H1 (cell line): Measurements from ENCODE around the gene PDZD4. TPM values are rescaled to one million over a fixed set of nuclear protein-coding genes. Genes with fewer than 3 reads are reported as not detected.

ENCODE experiments used
- CTCF ChIA-PET: fragments of 300-600 bp; sonication (Branson Sonifier 250); formaldehyde crosslinking; loops from one replicate; lab custom pipeline; 2021; ENCODE audit not compliant: partially characterized antibody; lab: Charles Lee
- POLR2A ChIA-PET: fragments of 300-600 bp; sonication (Branson Sonifier 250); formaldehyde crosslinking; loops from one replicate; lab custom pipeline; 2021; ENCODE audit warnings: inconsistent platforms; ENCODE audit not compliant: partially characterized antibody; lab: Charles Lee
- DNase-seq, 2 experiments: peaks; one replicate each; pipeline versions ENCODE4 v3.0.0 to v3.0.0-alpha.2; 2010 to 2022; ENCODE audit warnings: low spot score in 2 of 2, low read depth in 1 of 2, mixed read lengths in 1 of 2
- FAIRE-seq: peaks from 2 replicates; lab custom pipeline; 2011; peaks lifted over from hg19 to GRCh38; lab: Jason Lieb, UNC
- H2AFZ ChIP-seq: 2 replicates; pipeline ENCODE4 v1.8.1; 2012; ENCODE audit warnings: low read length, inconsistent platforms
- H2AK5ac ChIP-seq: 2 replicates; pipeline ENCODE4 v1.6.1; 2013; ENCODE audit warnings: low read depth, low read length
- H2BK120ac ChIP-seq: replicated peaks from 2 replicates; pipeline ENCODE3; 2013; ENCODE audit warnings: low read depth, low read length, inconsistent platforms
- H2BK12ac ChIP-seq: 2 replicates; pipeline ENCODE4 v1.6.1; 2013; ENCODE audit warnings: low read depth, low read length
- H2BK15ac ChIP-seq: 2 replicates; pipeline ENCODE4 v1.6.1; 2013; ENCODE audit warnings: low read length
- H2BK20ac ChIP-seq: 2 replicates; pipeline ENCODE4 v1.6.1; 2013; ENCODE audit warnings: low read length
- H2BK5ac ChIP-seq: 2 replicates; pipeline ENCODE4 v1.6.1; 2013; ENCODE audit warnings: low read depth, low read length
- H3K14ac ChIP-seq: 2 replicates; pipeline ENCODE4 v1.6.1; 2013; ENCODE audit warnings: inconsistent platforms; ENCODE audit not compliant: insufficient read length
- H3K18ac ChIP-seq: 2 replicates; pipeline ENCODE4 v1.6.1; 2013; ENCODE audit warnings: low read length; ENCODE audit errors: extremely low read depth
- H3K23ac ChIP-seq: 2 replicates; pipeline ENCODE4 v1.6.1; 2013; ENCODE audit warnings: inconsistent platforms; ENCODE audit not compliant: insufficient read length
- H3K23me2 ChIP-seq: 2 replicates; pipeline ENCODE4 v1.6.1; 2013; ENCODE audit warnings: low read depth, low read length
- H3K27ac ChIP-seq: 2 replicates; pipeline ENCODE4 v1.6.1; 2011; ENCODE audit warnings: low read depth, low read length, inconsistent platforms
- H3K27me3 ChIP-seq, 4 experiments: replicated peaks in 1 of 4; 1 replicate in 1 of 4; 2 replicates in 3 of 4; pipeline versions ENCODE4 v1.6.1 to v1.8.1; 2011 to 2013; ENCODE audit warnings: low read length in 3 of 4, mild to moderate bottlenecking in 3 of 4, inconsistent platforms in 2 of 4, mixed read lengths in 2 of 4, moderate library complexity in 1 of 4; ENCODE audit not compliant: control insufficient read depth in 3 of 4, insufficient read depth in 3 of 4; ENCODE audit errors: extremely low read depth in 1 of 4
- H3K36me3 ChIP-seq, 4 experiments: 2 replicates each; pipeline versions ENCODE4 v1.6.1 to v1.8.1; 2011 to 2013; ENCODE audit warnings: mild to moderate bottlenecking in 4 of 4, low read length in 3 of 4, moderate library complexity in 2 of 4, control low read depth in 1 of 4, inconsistent platforms in 1 of 4; ENCODE audit not compliant: insufficient read depth in 4 of 4, control insufficient read depth in 2 of 4
- H3K4ac ChIP-seq: replicated peaks from 2 replicates; pipeline ENCODE3; 2013; ENCODE audit warnings: low read length, low read depth, mixed read lengths, inconsistent platforms; ENCODE audit not compliant: insufficient read length
- H3K4me1 ChIP-seq, 4 experiments: replicated peaks in 1 of 4; 1 replicate in 1 of 4; 2 replicates in 3 of 4; pipeline versions ENCODE4 v1.6.1 to v1.8.1; 2011 to 2013; ENCODE audit warnings: low read length in 3 of 4, inconsistent platforms in 2 of 4, mixed read lengths in 1 of 4; ENCODE audit not compliant: insufficient read depth in 4 of 4, control insufficient read depth in 3 of 4
- H3K4me2 ChIP-seq, 2 experiments: 2 replicates each; pipeline versions ENCODE4 v1.6.1 to v1.8.1; 2011 to 2013; ENCODE audit warnings: low read depth in 2 of 2, low read length in 2 of 2, control low read depth in 1 of 2, inconsistent platforms in 1 of 2, mild to moderate bottlenecking in 1 of 2; ENCODE audit not compliant: insufficient read depth in 1 of 2
- H3K4me3 ChIP-seq, 4 experiments: fragments of 200-600, 300-600 bp in 1 of 4; sonication (generic), shearing (Covaris generic), sonication (Bioruptor Twin) in 1 of 4; 2 replicates each; pipeline versions ENCODE4 v1.5.1 to v1.8.1; 2011 to 2016; ENCODE audit warnings: low read length in 4 of 4, low read depth in 3 of 4, control low read depth in 2 of 4, inconsistent platforms in 2 of 4, mild to moderate bottlenecking in 2 of 4, mixed read lengths in 1 of 4, moderate library complexity in 1 of 4; ENCODE audit not compliant: insufficient read depth in 2 of 4; ENCODE audit errors: extremely low read depth in 1 of 4
- H3K56ac ChIP-seq: replicated peaks from 2 replicates; pipeline ENCODE3; 2013; ENCODE audit warnings: low read depth, mild to moderate bottlenecking, mixed read lengths, low read length, inconsistent platforms; ENCODE audit not compliant: insufficient read length
- H3K79me1 ChIP-seq: 2 replicates; pipeline ENCODE4 v1.6.1; 2013; ENCODE audit warnings: low read depth, low read length, control low read depth
- H3K79me2 ChIP-seq, 2 experiments: 2 replicates each; pipeline versions ENCODE4 v1.6.1 to v1.8.1; 2012 to 2013; ENCODE audit warnings: low read length in 2 of 2, mild to moderate bottlenecking in 2 of 2, inconsistent platforms in 1 of 2; ENCODE audit not compliant: insufficient read depth in 2 of 2, control insufficient read depth in 1 of 2
- H3K9ac ChIP-seq, 4 experiments: replicated peaks in 1 of 4; 1 replicate in 1 of 4; 2 replicates in 3 of 4; pipeline versions ENCODE4 v1.6.1 to v1.8.1; 2011 to 2013; ENCODE audit warnings: low read depth in 3 of 4, low read length in 3 of 4, control low read depth in 2 of 4, mild to moderate bottlenecking in 2 of 4, moderate library complexity in 2 of 4, inconsistent platforms in 1 of 4; ENCODE audit errors: extremely low read depth in 1 of 4
- H3K9me3 ChIP-seq, 2 experiments: 2 replicates each; pipeline versions ENCODE4 v1.6.1 to v1.8.1; 2012 to 2013; ENCODE audit warnings: mild to moderate bottlenecking in 2 of 2, moderate library complexity in 2 of 2, control low read depth in 1 of 2, inconsistent platforms in 1 of 2, low read depth in 1 of 2, low read length in 1 of 2, mixed read lengths in 1 of 2; ENCODE audit not compliant: insufficient read depth in 2 of 2
- H4K20me1 ChIP-seq, 2 experiments: replicated peaks in 1 of 2; 2 replicates each; pipeline versions ENCODE3 to v1.8.1; 2011 to 2013; ENCODE audit warnings: inconsistent platforms in 2 of 2, low read length in 2 of 2, mild to moderate bottlenecking in 1 of 2; ENCODE audit not compliant: insufficient read depth in 2 of 2, control insufficient read depth in 1 of 2
- H4K5ac ChIP-seq: 2 replicates; pipeline ENCODE4 v1.6.1; 2013; ENCODE audit warnings: low read length, low read depth, mixed read lengths, inconsistent platforms; ENCODE audit not compliant: insufficient read length
- H4K8ac ChIP-seq: 2 replicates; pipeline ENCODE4 v1.8.0; 2013; ENCODE audit warnings: mild to moderate bottlenecking, moderate library complexity, low read length, inconsistent platforms; ENCODE audit not compliant: insufficient read depth; ENCODE audit errors: extremely low read depth
- H4K91ac ChIP-seq: replicated peaks from 2 replicates; pipeline ENCODE3; 2013; ENCODE audit warnings: low read length, mixed read lengths, inconsistent platforms; ENCODE audit not compliant: insufficient read length
- SRF ChIP-seq: IDR thresholded peaks from 2 replicates; pipeline ENCODE4 v1.6.1; 2011; ENCODE audit warnings: mild to moderate bottlenecking, low read depth, low read length, moderate library complexity
- YY1 ChIP-seq: IDR thresholded peaks from 2 replicates; pipeline ENCODE4 v1.6.1; 2011; ENCODE audit warnings: low read depth, mild to moderate bottlenecking, low read length
- WGBS, 2 experiments: shearing (Covaris generic) in 1 of 2; methylation state at CpG; one replicate each; pipeline versions ENCODE4 v1.1.6 to v1.1.7; 2013 to 2015; ENCODE audit warnings: low lambda C conversion rate in 2 of 2, mixed read lengths in 2 of 2, inconsistent platforms in 1 of 2, low coverage in 1 of 2, missing lambda C conversion rate in 1 of 2; ENCODE audit not compliant: insufficient replicate concordance in 2 of 2, insufficient coverage in 1 of 2, insufficient read length in 1 of 2; ENCODE audit errors: extremely low coverage in 1 of 2, missing lambda C conversion rate in 1 of 2; 5-methylcytosine and 5-hydroxymethylcytosine counted together
- polyA plus RNA-seq, 7 experiments: library from polyadenylated mRNA; depleted of rRNA in 3 of 7; stranded (reverse) in 5 of 7; unstranded in 2 of 7; fragments of >200 nt in 5 of 7; fragments of 200-250 nt in 2 of 7; gene quantifications; 1 replicate in 5 of 7; 2 replicates in 1 of 7; 4 replicates in 1 of 7; pipeline versions ENCODE4 v1.2.1 to v1.2.3, GENCODE V29; 2011 to 2013; ENCODE audit warnings: missing spikeins in 2 of 7, mixed read lengths in 2 of 7
- total RNA-seq: library from RNA; stranded (reverse); fragmentation: NEBNext Ultra II Directional; extraction: Animal tissue kit (Norgen Biotek cat#: 25700); gene quantifications from 2 replicates; pipeline ENCODE4 v1.2.1, GENCODE V29; 2021
- TF ChIP-seq, protein P1 (sequence below): IDR thresholded peaks from 2 replicates; pipeline ENCODE4 v1.6.1; 2012; ENCODE audit warnings: inconsistent platforms

PDZD4 gene
- total and polyA plus RNA-seq, 2 of the 8 experiments (the other 6 are each of a cell fraction or from before 2014, with no cell fraction given): 45.8 to 169 TPM

DNA sequence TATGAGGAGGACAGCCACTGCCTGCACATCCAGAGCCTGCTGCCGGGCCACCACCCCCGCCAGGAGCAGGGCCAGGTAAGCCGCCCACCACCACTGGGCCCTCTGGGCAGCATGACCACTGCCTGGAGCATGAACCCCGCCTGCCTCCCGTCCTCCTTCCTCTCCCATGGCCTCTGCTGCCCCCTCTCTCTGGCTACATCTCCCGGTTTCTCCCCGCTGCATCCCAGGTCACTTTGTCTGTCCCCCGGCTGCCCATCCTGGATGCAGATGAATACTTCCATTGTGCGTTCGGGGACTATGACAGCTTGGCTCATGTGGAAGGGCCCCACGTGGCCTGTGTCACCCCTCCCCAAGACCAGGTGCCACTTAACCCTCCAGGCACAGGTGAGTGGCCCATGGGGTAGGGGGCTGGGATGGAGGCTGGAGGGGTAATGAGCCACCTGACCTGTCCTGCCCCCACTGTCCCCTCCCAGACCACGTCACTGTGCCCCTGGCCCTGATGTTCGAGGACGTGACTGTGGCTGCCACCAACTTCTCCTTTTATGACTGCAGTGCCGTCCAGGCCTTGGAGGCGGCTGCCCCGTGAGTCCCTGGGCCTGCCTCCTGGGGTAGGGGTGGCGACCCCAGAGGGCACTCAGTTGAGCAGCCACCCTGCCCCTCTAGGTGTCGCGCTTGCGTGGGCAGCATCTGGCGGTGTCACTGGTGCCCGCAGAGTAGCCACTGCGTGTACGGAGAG, 60.3 kb downstream of the PDZD4 start:
- WGBS, 2 experiments: 90% methylated on average over 20 of the region's 25 CpGs; no CpG with 5 or more reads in 1 of the 2 experiments
- Histone ChIP-seq H2BK15ac (no peak overlapping the region), H3K36me3 (no peaks in the 10 kb centered on the region), H3K23ac (no peak overlapping the region), H3K4me3 (no peak overlapping the region), H2BK20ac (no peak overlapping the region), H3K4me1 (peaks cover 0 to 5% (median 2%) of the 10 kb centered on the region in 4 experiments; a peak in 3 of 7 replicates), H3K27me3 (no peaks in the 10 kb centered on the region), H2AK5ac (no peak overlapping the region), H4K20me1 (no peaks in the 10 kb centered on the region), H2AFZ (no peak overlapping the region), H3K14ac (no peak overlapping the region), H3K9ac (no peak overlapping the region), H3K79me1 (no peaks in the 10 kb centered on the region), H3K56ac (no peak overlapping the region), H3K79me2 (no peaks in the 10 kb centered on the region), H2BK120ac (no peak overlapping the region), H3K18ac (no peak overlapping the region), H2BK12ac (no peak overlapping the region), H3K4ac (no peak overlapping the region), H4K8ac (no peak overlapping the region), H3K9me3 (no peaks in the 10 kb centered on the region), H2BK5ac (no peak overlapping the region), H3K27ac (no peak overlapping the region), H3K4me2 (no peak overlapping the region), H3K23me2 (no peaks in the 10 kb centered on the region), H4K91ac (no peak overlapping the region), H4K5ac (no peak overlapping the region)
- DNase-seq (no peak), FAIRE-seq (no peak)
- no peak for TF ChIP-seq YY1
- TF ChIP-seq, protein P1, sequence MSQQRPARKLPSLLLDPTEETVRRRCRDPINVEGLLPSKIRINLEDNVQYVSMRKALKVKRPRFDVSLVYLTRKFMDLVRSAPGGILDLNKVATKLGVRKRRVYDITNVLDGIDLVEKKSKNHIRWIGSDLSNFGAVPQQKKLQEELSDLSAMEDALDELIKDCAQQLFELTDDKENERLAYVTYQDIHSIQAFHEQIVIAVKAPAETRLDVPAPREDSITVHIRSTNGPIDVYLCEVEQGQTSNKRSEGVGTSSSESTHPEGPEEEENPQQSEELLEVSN: no peak
- TF ChIP-seq SRF: no peak
- POLR2A ChIA-PET: interaction anchor here (1.1 kb wide), 1 partner anchor 12 kb away, joined by 3 read pairs; no protein-coding TSS in a partner anchor
- CTCF ChIA-PET: interaction anchor here (0.6 kb wide), 1 partner anchor 175 kb away, joined by 3 read pairs; no protein-coding TSS in a partner anchor
